GM19455 (cell line): Measurements from ENCODE around the gene OPALIN.

ENCODE experiments used
- ATAC-seq: cut with Tn5 transposase; IDR thresholded peaks from one replicate; pipeline ENCODE4 v1.9.1; 2021; ENCODE audit not compliant: unreplicated experiment

Gene OPALIN

GRCh38 chr10:96358851-96359540 lies at the start of gene OPALIN:
OPALIN (minus strand) TSS chr10:96359002; CDS start chr10:96358896, 106 bp downstream.
- no peak for ATAC-seq

- ATAC-seq: no peak
These were observed 49.4 kb upstream of the OPALIN start for GRCh38 chr10:96408201-96408600.

GRCh38 chr10:96407560-96408069 lies 48.8 kb upstream of the OPALIN start:
- ATAC-seq: no peak

GRCh38 chr10:96406091-96406490 lies 47.3 kb upstream of the OPALIN start:
- ATAC-seq: no peak

GRCh38 chr10:96402417-96403305 lies 43.9 kb upstream of the OPALIN start:
- no peak for ATAC-seq

- ATAC-seq: no peak
These were observed 42.2 kb upstream of the OPALIN start for GRCh38 chr10:96401036-96401435.

GRCh38 chr10:96400465-96400864 lies 41.7 kb upstream of the OPALIN start:
- ATAC-seq: no peak

GRCh38 chr10:96397902-96398301 lies 39.1 kb upstream of the OPALIN start:
- ATAC-seq: no peak

- ATAC-seq: no peak
These were observed 37.4 kb upstream of the OPALIN start for GRCh38 chr10:96395931-96396877.

GRCh38 chr10:96390460-96390864 lies 31.7 kb upstream of the OPALIN start:
- ATAC-seq: no peak

GRCh38 chr10:96389785-96390184 lies 31.0 kb upstream of the OPALIN start:
- no peak for ATAC-seq

GRCh38 chr10:96387601-96388000 lies 28.8 kb upstream of the OPALIN start:
- ATAC-seq: no peak

GRCh38 chr10:96387161-96387560 lies 28.4 kb upstream of the OPALIN start:
- no peak for ATAC-seq

- no peak for ATAC-seq
These were observed 25.7 kb upstream of the OPALIN start for GRCh38 chr10:96384506-96384905.

GRCh38 chr10:96380821-96381220 lies 22.0 kb upstream of the OPALIN start:
- no peak for ATAC-seq

- no peak for ATAC-seq
These were observed 21.0 kb upstream of the OPALIN start for GRCh38 chr10:96379758-96380157.

GRCh38 chr10:96378741-96379140 lies 19.9 kb upstream of the OPALIN start:
- ATAC-seq: no peak

- no peak for ATAC-seq
These were observed 19.1 kb upstream of the OPALIN start for GRCh38 chr10:96377816-96378294.

- ATAC-seq: no peak
These were observed 17.7 kb upstream of the OPALIN start for GRCh38 chr10:96376483-96376882.

GRCh38 chr10:96374985-96375830 lies 16.4 kb upstream of the OPALIN start:
- ATAC-seq: peak; percentile 78
